ENCODE results near the gene CIAPIN1. TPM values are rescaled to one million over a fixed set of nuclear protein-coding genes. Genes with fewer than 3 reads are reported as not detected.

CIAPIN1 gene
- total RNA-seq, 1 experiment from 2014 or later, result 99.9 TPM

GRCh38 chr16:57484515-57485005 lies 37.4 kb upstream of the CIAPIN1 start:
- no TSS peak for BruUV-seq (replicated peaks)
- Mint-ChIP-seq H3K27ac (ENCODE audit: low read depth, unreplicated experiment) (no peak overlapping the region), H3K4me1 (ENCODE audit: insufficient read depth, unreplicated experiment) (peaks cover 5% of the 10 kb centered on the region), H3K36me3 (ENCODE audit: insufficient read depth, unreplicated experiment) (no peaks in the 10 kb centered on the region), H3K27me3 (ENCODE audit: insufficient read depth, unreplicated experiment) (no peaks in the 10 kb centered on the region), H3K9me3 (ENCODE audit: unreplicated experiment) (no peaks in the 10 kb centered on the region), H3K4me3 (ENCODE audit: unreplicated experiment) (no peak overlapping the region)
- CTCF ChIA-PET, result interaction anchor here (0.6 to 2.6 kb wide), 4 partner anchors 22 to 382 kb away, joined by 3 to 10 read pairs (median 4); partner anchors contain the start of gene POLR2C
- intact Hi-C loops (cut with micrococcal nuclease), result no loop called here
- POLR2A ChIA-PET, result interaction anchor here (0.8 to 1.6 kb wide), 2 partner anchors 11 to 22 kb away, joined by 3 to 5 read pairs; partner anchors contain the start of gene POLR2C
- no peak for TF ChIP-seq CTCF (IDR thresholded peaks at IDR 0.05; ENCODE audit: unreplicated experiment)
- no peak for DNase-seq (ENCODE audit: unreplicated experiment)

- BruUV-seq (replicated peaks), result no TSS peak
- POLR2A ChIA-PET, result no interaction called here
- CTCF ChIA-PET, result interaction anchor here (0.6 to 2.6 kb wide), 3 partner anchors 22 to 382 kb away, joined by 3 to 10 read pairs (median 3); partner anchors contain the start of gene POLR2C
- Mint-ChIP-seq H3K9me3 (ENCODE audit: unreplicated experiment) (no peaks in the 10 kb centered on the region), H3K27ac (ENCODE audit: low read depth, unreplicated experiment) (no peak overlapping the region), H3K4me3 (ENCODE audit: unreplicated experiment) (no peak overlapping the region), H3K36me3 (ENCODE audit: insufficient read depth, unreplicated experiment) (no peaks in the 10 kb centered on the region), H3K27me3 (ENCODE audit: insufficient read depth, unreplicated experiment) (no peaks in the 10 kb centered on the region), H3K4me1 (ENCODE audit: insufficient read depth, unreplicated experiment) (peaks cover 5% of the 10 kb centered on the region)
- intact Hi-C loops (cut with micrococcal nuclease), result no loop called here
- DNase-seq (ENCODE audit: unreplicated experiment), result no peak
- TF ChIP-seq CTCF (IDR thresholded peaks at IDR 0.05; ENCODE audit: unreplicated experiment), result no peak
Measured at GRCh38 chr16:57483725-57484514, 36.7 kb upstream of the CIAPIN1 start.

GRCh38 chr16:57482845-57483545 lies 35.8 kb upstream of the CIAPIN1 start:
- TF ChIP-seq CTCF (IDR thresholded peaks at IDR 0.05; ENCODE audit: unreplicated experiment), result no peak
- ChIA-PET POLR2A (no interaction called here), CTCF (interaction anchor here (0.6 to 2.6 kb wide), 3 partner anchors 21 to 39 kb away, joined by 3 to 10 read pairs (median 3); partner anchors contain the start of gene POLR2C)
- H3K4me3 Mint-ChIP-seq (ENCODE audit: unreplicated experiment), result no peak overlapping the region
- no TSS peak for BruUV-seq (replicated peaks)
- no peaks in the 10 kb centered on the region for H3K36me3 Mint-ChIP-seq (ENCODE audit: insufficient read depth, unreplicated experiment)
- no peak overlapping the region for H3K27ac Mint-ChIP-seq (ENCODE audit: low read depth, unreplicated experiment)
- H3K4me1 Mint-ChIP-seq (ENCODE audit: insufficient read depth, unreplicated experiment), result peaks cover 5% of the 10 kb centered on the region
- no peak for DNase-seq (ENCODE audit: unreplicated experiment)
- intact Hi-C loops (cut with micrococcal nuclease), result no loop called here
- no peaks in the 10 kb centered on the region for H3K9me3 Mint-ChIP-seq (ENCODE audit: unreplicated experiment)
- no peaks in the 10 kb centered on the region for H3K27me3 Mint-ChIP-seq (ENCODE audit: insufficient read depth, unreplicated experiment)

GRCh38 chr16:57481421-57481820 lies 34.2 kb upstream of the CIAPIN1 start:
- no peak overlapping the region for H3K4me3 Mint-ChIP-seq (ENCODE audit: unreplicated experiment)
- BruUV-seq (replicated peaks), result no TSS peak
- no peaks in the 10 kb centered on the region for H3K36me3 Mint-ChIP-seq (ENCODE audit: insufficient read depth, unreplicated experiment)
- POLR2A ChIA-PET, result interaction anchor here (1.0 kb wide), 1 partner anchor 35 kb away, joined by 3 read pairs; the partner anchor contains the start of genes CIAPIN1 and COQ9
- CTCF ChIA-PET, result interaction anchor here (0.6 to 0.9 kb wide), 2 partner anchors 19 to 744 kb away, joined by 3 to 5 read pairs; partner anchors contain the start of gene POLR2C
- no peak for TF ChIP-seq CTCF (IDR thresholded peaks at IDR 0.05; ENCODE audit: unreplicated experiment)
- intact Hi-C loops (cut with micrococcal nuclease), result no loop called here
- peaks cover 5% of the 10 kb centered on the region for H3K4me1 Mint-ChIP-seq (ENCODE audit: insufficient read depth, unreplicated experiment)
- H3K27me3 Mint-ChIP-seq (ENCODE audit: insufficient read depth, unreplicated experiment), result no peaks in the 10 kb centered on the region
- H3K9me3 Mint-ChIP-seq (ENCODE audit: unreplicated experiment), result no peaks in the 10 kb centered on the region
- no peak overlapping the region for H3K27ac Mint-ChIP-seq (ENCODE audit: low read depth, unreplicated experiment)
- DNase-seq (ENCODE audit: unreplicated experiment), result no peak

All from MCF 10A (cell line).